ENCODE data around the gene SH3RF3. TPM values are rescaled to one million over a fixed set of nuclear protein-coding genes. Genes with fewer than 3 reads are reported as not detected.

SH3RF3 gene
- total RNA-seq, 1 experiment from 2014 or later = 0.98 TPM

GRCh38 chr2:109375131-109375561 lies 246.1 kb downstream of the SH3RF3 start:
- BruUV-seq (replicated peaks) = no TSS peak

GRCh38 chr2:109375656-109376055 lies 246.7 kb downstream of the SH3RF3 start:
- ChIA-PET CTCF (no interaction called here), POLR2A (no interaction called here)
- H3K4me3 Mint-ChIP-seq (ENCODE audit: unreplicated experiment) = no peak overlapping the region
- Histone ChIP-seq H3K36me3 (ENCODE audit: control insufficient read depth, insufficient read depth, low read length) (no peaks in the 10 kb centered on the region), H3K4me3 (ENCODE audit: low read depth, low read length) (no peak overlapping the region), H3K9me3 (no peaks in the 10 kb centered on the region), H3K27me3 (replicated peaks; ENCODE audit: control insufficient read depth, insufficient read depth, low read length) (no peaks in the 10 kb centered on the region), H3K4me1 (no peaks in the 10 kb centered on the region)
- H3K27me3 Mint-ChIP-seq (ENCODE audit: insufficient read depth, unreplicated experiment) = peaks cover 9% of the 10 kb centered on the region
- peaks cover 7% of the 10 kb centered on the region for H3K4me1 Mint-ChIP-seq (ENCODE audit: low read depth, unreplicated experiment)
- peak in 1 of 2 experiments; percentile 22 for DNase-seq
- no peaks in the 10 kb centered on the region for H3K36me3 Mint-ChIP-seq (ENCODE audit: insufficient read depth, unreplicated experiment)
- no peak for TF ChIP-seq CTCF (IDR thresholded peaks at IDR 0.05; ENCODE audit: insufficient read depth in 1 of 2, low read depth in 1 of 2, low read length in 1 of 2, severe bottlenecking in 1 of 2, unreplicated experiment in 1 of 2)
- H3K9me3 Mint-ChIP-seq (ENCODE audit: unreplicated experiment) = no peaks in the 10 kb centered on the region
- no TSS peak for BruUV-seq (replicated peaks)
- H3K27ac Mint-ChIP-seq (ENCODE audit: unreplicated experiment) = no peak overlapping the region
- intact Hi-C loops (cut with micrococcal nuclease; ENCODE audit: unreplicated experiment) = no loop called here

More at GRCh38 chr2:109375131-109375561, 246.1 kb downstream of the SH3RF3 start:
- no peak for TF ChIP-seq CTCF (IDR thresholded peaks at IDR 0.05; ENCODE audit: insufficient read depth in 1 of 2, low read depth in 1 of 2, low read length in 1 of 2, severe bottlenecking in 1 of 2, unreplicated experiment in 1 of 2)
- POLR2A ChIA-PET = no interaction called here
- H3K36me3 Mint-ChIP-seq (ENCODE audit: insufficient read depth, unreplicated experiment) = no peaks in the 10 kb centered on the region
- Histone ChIP-seq H3K9me3 (no peaks in the 10 kb centered on the region), H3K4me3 (ENCODE audit: low read depth, low read length) (no peak overlapping the region), H3K36me3 (ENCODE audit: control insufficient read depth, insufficient read depth, low read length) (no peaks in the 10 kb centered on the region), H3K27me3 (replicated peaks; ENCODE audit: control insufficient read depth, insufficient read depth, low read length) (no peaks in the 10 kb centered on the region), H3K4me1 (no peaks in the 10 kb centered on the region)
- peaks cover 9% of the 10 kb centered on the region for H3K27me3 Mint-ChIP-seq (ENCODE audit: insufficient read depth, unreplicated experiment)
- no peak overlapping the region for H3K4me3 Mint-ChIP-seq (ENCODE audit: unreplicated experiment)
- DNase-seq = peak in 1 of 2 experiments; percentile 17
- H3K4me1 Mint-ChIP-seq (ENCODE audit: low read depth, unreplicated experiment) = peaks cover 7% of the 10 kb centered on the region
- no peak overlapping the region for H3K27ac Mint-ChIP-seq (ENCODE audit: unreplicated experiment)
- H3K9me3 Mint-ChIP-seq (ENCODE audit: unreplicated experiment) = no peaks in the 10 kb centered on the region
- intact Hi-C loops (cut with micrococcal nuclease; ENCODE audit: unreplicated experiment) = no loop called here
- CTCF ChIA-PET = no interaction called here

- Histone ChIP-seq H3K4me1 (no peaks in the 10 kb centered on the region), H3K36me3 (ENCODE audit: control insufficient read depth, insufficient read depth, low read length) (no peaks in the 10 kb centered on the region), H3K27me3 (replicated peaks; ENCODE audit: control insufficient read depth, insufficient read depth, low read length) (no peaks in the 10 kb centered on the region), H3K9me3 (no peaks in the 10 kb centered on the region), H3K4me3 (ENCODE audit: low read depth, low read length) (no peak overlapping the region)
- H3K27ac Mint-ChIP-seq (ENCODE audit: unreplicated experiment) = no peak overlapping the region
- no peaks in the 10 kb centered on the region for H3K9me3 Mint-ChIP-seq (ENCODE audit: unreplicated experiment)
- H3K36me3 Mint-ChIP-seq (ENCODE audit: insufficient read depth, unreplicated experiment) = no peaks in the 10 kb centered on the region
- ChIA-PET POLR2A (no interaction called here), CTCF (no interaction called here)
- intact Hi-C loops (cut with micrococcal nuclease; ENCODE audit: unreplicated experiment) = no loop called here
- DNase-seq = no peak
- TF ChIP-seq CTCF (IDR thresholded peaks at IDR 0.05; ENCODE audit: insufficient read depth in 1 of 2, low read depth in 1 of 2, low read length in 1 of 2, severe bottlenecking in 1 of 2, unreplicated experiment in 1 of 2) = no peak
- no TSS peak for BruUV-seq (replicated peaks)
- H3K4me1 Mint-ChIP-seq (ENCODE audit: low read depth, unreplicated experiment) = peaks cover 7% of the 10 kb centered on the region
- H3K4me3 Mint-ChIP-seq (ENCODE audit: unreplicated experiment) = no peak overlapping the region
- peaks cover 9% of the 10 kb centered on the region for H3K27me3 Mint-ChIP-seq (ENCODE audit: insufficient read depth, unreplicated experiment)
Observed at GRCh38 chr2:109376115-109376514, 247.1 kb downstream of the SH3RF3 start.

Data from Caco-2 (cell line).